Measurements from ENCODE around the gene KIF3A.

KIF3A gene

GRCh38 chr5:132770476-132771159 lies 33.3 kb upstream of the KIF3A start:
- DNase-seq (ENCODE audit: low spot score): no peak

- no peak for DNase-seq (ENCODE audit: low spot score)
Observed at GRCh38 chr5:132768485-132768868, 31.1 kb upstream of the KIF3A start.

GRCh38 chr5:132767150-132767549 lies 29.8 kb upstream of the KIF3A start:
- DNase-seq (ENCODE audit: low spot score): no peak

GRCh38 chr5:132766806-132767055 lies 29.4 kb upstream of the KIF3A start:
- no peak for DNase-seq (ENCODE audit: low spot score)

- no peak for DNase-seq (ENCODE audit: low spot score)
Observed at GRCh38 chr5:132766020-132766805, 28.9 kb upstream of the KIF3A start.

GRCh38 chr5:132765311-132766019 lies 28.1 kb upstream of the KIF3A start:
- DNase-seq (ENCODE audit: low spot score): no peak

- no peak for DNase-seq (ENCODE audit: low spot score)
Observed at GRCh38 chr5:132764671-132765238, 27.4 kb upstream of the KIF3A start.

GRCh38 chr5:132764051-132764450 lies 26.7 kb upstream of the KIF3A start:
- no peak for DNase-seq (ENCODE audit: low spot score)

- DNase-seq (ENCODE audit: low spot score): no peak
Observed at GRCh38 chr5:132763181-132764036, 26.1 kb upstream of the KIF3A start.

- DNase-seq (ENCODE audit: low spot score): no peak
Observed at GRCh38 chr5:132762246-132763000, 25.1 kb upstream of the KIF3A start.

GRCh38 chr5:132761321-132762240 lies 24.2 kb upstream of the KIF3A start:
- DNase-seq (ENCODE audit: low spot score): no peak

- no peak for DNase-seq (ENCODE audit: low spot score)
Observed at GRCh38 chr5:132760601-132761317, 23.4 kb upstream of the KIF3A start.

- DNase-seq (ENCODE audit: low spot score): no peak
Observed at GRCh38 chr5:132760049-132760420, 22.7 kb upstream of the KIF3A start.

GRCh38 chr5:132759114-132760048 lies 22.0 kb upstream of the KIF3A start:
- no peak for DNase-seq (ENCODE audit: low spot score)

- DNase-seq (ENCODE audit: low spot score): no peak
Observed at GRCh38 chr5:132758451-132758850, 21.1 kb upstream of the KIF3A start.

- no peak for DNase-seq (ENCODE audit: low spot score)
Observed at GRCh38 chr5:132756542-132756941, 19.2 kb upstream of the KIF3A start.

GRCh38 chr5:132754947-132755346 lies 17.6 kb upstream of the KIF3A start:
- no peak for DNase-seq (ENCODE audit: low spot score)

GRCh38 chr5:132754111-132754510 lies 16.8 kb upstream of the KIF3A start:
- DNase-seq (ENCODE audit: low spot score): no peak
